NK-92 (cell line): ENCODE measurements around the gene KCNE4.

Experiments used
- DNase-seq: peaks from one replicate; lab custom pipeline; 2025; ENCODE audit not compliant: unreplicated experiment; lab: John Stamatoyannopoulos, UW

Gene KCNE4

GRCh38 chr2:223040527-223040926, 11.5 kb upstream of the KCNE4 start:
- no peak for DNase-seq

GRCh38 chr2:223041527-223042109, 10.4 kb upstream of the KCNE4 start:
- no peak for DNase-seq

GRCh38 chr2:223042284-223042683, 9.7 kb upstream of the KCNE4 start:
- no peak for DNase-seq

GRCh38 chr2:223042704-223043118, 9.3 kb upstream of the KCNE4 start:
- no peak for DNase-seq

GRCh38 chr2:223043164-223043941, 8.6 kb upstream of the KCNE4 start:
- DNase-seq: no peak

- DNase-seq: no peak
Observed at GRCh38 chr2:223044092-223044836, 7.7 kb upstream of the KCNE4 start.

- DNase-seq: no peak
Observed at GRCh38 chr2:223044916-223045700, 6.9 kb upstream of the KCNE4 start.

- no peak for DNase-seq
Observed at GRCh38 chr2:223046470-223047040, 5.4 kb upstream of the KCNE4 start.

GRCh38 chr2:223047260-223047761, 4.7 kb upstream of the KCNE4 start:
- DNase-seq: no peak

GRCh38 chr2:223048519-223048918, 3.5 kb upstream of the KCNE4 start:
- no peak for DNase-seq

GRCh38 chr2:223049356-223049755, 2.6 kb upstream of the KCNE4 start:
- DNase-seq: no peak

- no peak for DNase-seq
Observed at GRCh38 chr2:223050188-223050587, 1.8 kb upstream of the KCNE4 start.

- DNase-seq: no peak
Observed at GRCh38 chr2:223050900-223051504, 988 bp upstream of the KCNE4 start.

- no peak for DNase-seq
Observed at GRCh38 chr2:223052548-223053483, 826 bp downstream of the KCNE4 start.

GRCh38 chr2:223053484-223054192, 1.6 kb downstream of the KCNE4 start:
- DNase-seq: no peak

- DNase-seq: no peak
Observed at GRCh38 chr2:223054193-223054781, 2.3 kb downstream of the KCNE4 start.

GRCh38 chr2:223055140-223055539, 3.1 kb downstream of the KCNE4 start:
- no peak for DNase-seq

GRCh38 chr2:223055836-223056235, 3.8 kb downstream of the KCNE4 start:
- DNase-seq: no peak
